ENCODE measurements around the gene GNAT2.

Gene GNAT2

DNA sequence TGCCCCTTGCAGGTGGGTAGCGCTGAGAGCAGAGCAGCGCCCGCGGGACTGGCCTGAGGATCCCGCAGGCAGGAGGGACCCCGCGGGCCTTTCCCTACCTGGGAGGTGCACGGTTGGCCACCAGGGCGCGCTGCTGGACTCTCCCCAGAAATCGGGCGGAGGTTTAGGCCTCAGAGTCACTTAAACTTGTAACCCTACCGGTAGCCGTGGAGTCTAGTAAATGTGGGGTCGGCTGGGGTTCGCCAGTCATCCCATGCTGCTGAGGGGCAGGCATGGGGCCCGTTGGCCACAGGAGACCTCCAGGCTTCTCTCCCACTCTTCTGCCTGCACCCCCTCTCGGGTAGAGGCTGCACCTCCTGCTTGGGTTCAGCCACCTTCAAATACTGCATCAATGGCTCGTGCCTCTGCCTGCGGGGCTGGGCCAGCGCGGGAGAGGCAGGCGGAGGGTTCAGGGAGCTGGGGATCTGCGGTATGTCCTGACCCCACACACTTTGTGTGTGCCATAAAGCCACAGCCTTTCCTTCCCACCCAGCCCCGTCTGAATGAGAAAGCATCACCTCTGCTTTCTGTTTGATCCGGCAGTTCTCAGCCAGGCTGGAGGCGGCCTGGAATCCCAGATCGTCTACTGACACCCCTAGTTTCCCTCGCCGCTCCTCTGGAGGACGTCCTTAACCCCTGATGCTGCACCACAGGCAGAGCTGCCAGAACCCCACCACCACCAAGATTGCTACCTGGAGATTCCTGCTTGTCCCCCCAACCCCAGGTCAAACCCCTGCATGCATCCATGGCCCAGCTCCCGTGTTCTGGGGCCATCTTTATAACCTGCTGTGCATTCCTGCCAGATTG lies 24.2 kb upstream of the GNAT2 start:
- in situ Hi-C loops (cut with HindIII; ENCODE audit: low sequenced_read_pairs), result loop anchor here (5.0 kb wide), 1 partner anchor 106 kb away; the partner anchor contains the start of gene GPR61

DNA sequence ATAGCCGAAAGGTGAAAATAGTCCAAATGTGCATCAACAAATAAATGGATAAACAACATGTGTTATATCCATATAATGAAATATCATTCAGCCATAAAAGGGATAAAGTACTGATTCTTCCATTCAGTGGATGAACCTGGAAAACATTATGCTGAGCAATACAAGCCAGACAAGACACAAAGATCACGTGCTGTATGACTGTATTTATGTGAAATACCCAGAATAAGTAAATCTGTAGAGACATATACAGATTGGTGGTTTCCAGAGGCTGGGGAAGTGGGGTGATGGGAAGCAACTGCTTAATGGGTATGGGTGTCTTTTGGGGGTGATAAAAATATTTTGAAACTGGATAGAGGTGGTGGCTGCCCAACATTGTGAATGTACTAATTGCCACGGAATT lies 23.2 kb upstream of the GNAT2 start:
- in situ Hi-C loops (cut with HindIII; ENCODE audit: low sequenced_read_pairs), result loop anchor here (5.0 kb wide), 1 partner anchor 105 kb away; the partner anchor contains the start of gene GPR61

DNA sequence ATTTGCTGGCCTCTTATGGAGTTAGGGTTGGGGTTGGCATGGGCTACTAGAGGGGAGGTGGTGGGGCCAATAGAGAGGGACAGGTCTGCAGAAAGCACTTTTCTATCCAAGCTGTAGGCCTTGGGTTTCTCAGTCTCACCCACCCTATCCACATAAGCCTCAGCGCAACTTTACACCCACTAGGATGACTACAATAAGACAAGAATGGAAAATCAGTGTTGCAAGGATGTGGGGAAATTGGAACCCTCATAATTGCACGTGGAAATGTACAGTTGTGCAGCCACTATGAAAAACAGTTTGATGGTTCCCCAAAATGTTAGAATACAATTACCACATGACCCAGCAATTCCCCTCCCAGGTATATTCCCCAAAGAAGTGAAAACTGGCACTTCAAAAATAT lies 22.4 kb upstream of the GNAT2 start:
- in situ Hi-C loops (cut with HindIII; ENCODE audit: low sequenced_read_pairs), result loop anchor here (5.0 kb wide), 1 partner anchor 105 kb away; the partner anchor contains the start of gene GPR61

GRCh38 chr1:109641078-109641740 lies 21.8 kb upstream of the GNAT2 start:
- in situ Hi-C loops (cut with HindIII; ENCODE audit: low sequenced_read_pairs), result loop anchor here (5.0 kb wide), 1 partner anchor 104 kb away; the partner anchor contains the start of gene GPR61

- in situ Hi-C loops (cut with HindIII; ENCODE audit: low sequenced_read_pairs), result loop anchor here (5.0 kb wide), 1 partner anchor 103 kb away; the partner anchor contains the start of gene GPR61
Observed at GRCh38 chr1:109640285-109640865, 21.0 kb upstream of the GNAT2 start.

DNA sequence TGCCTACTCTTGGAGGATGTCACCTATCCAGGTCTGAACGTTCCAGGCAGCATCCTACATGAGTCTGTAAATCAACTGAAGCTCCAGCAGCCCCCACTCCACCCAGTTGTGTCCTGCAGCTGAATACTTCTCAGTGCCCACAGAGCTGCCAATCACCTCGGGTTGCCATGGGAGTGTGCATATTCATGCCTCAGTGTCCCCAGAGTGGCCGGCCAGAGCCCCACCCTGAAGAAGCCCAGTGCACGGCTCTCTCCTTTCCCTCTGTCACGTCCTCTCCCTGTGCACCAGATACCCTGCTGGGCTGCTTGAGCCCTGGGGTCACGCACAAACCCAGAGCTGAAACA lies 20.4 kb upstream of the GNAT2 start:
- in situ Hi-C loops (cut with HindIII; ENCODE audit: low sequenced_read_pairs), result loop anchor here (5.0 kb wide), 1 partner anchor 103 kb away; the partner anchor contains the start of gene GPR61

GRCh38 chr1:109639063-109639840 lies 19.8 kb upstream of the GNAT2 start:
- in situ Hi-C loops (cut with HindIII; ENCODE audit: low sequenced_read_pairs), result no loop called here

- in situ Hi-C loops (cut with HindIII; ENCODE audit: low sequenced_read_pairs), result no loop called here
Observed at GRCh38 chr1:109637446-109637845, 18.0 kb upstream of the GNAT2 start.

DNA sequence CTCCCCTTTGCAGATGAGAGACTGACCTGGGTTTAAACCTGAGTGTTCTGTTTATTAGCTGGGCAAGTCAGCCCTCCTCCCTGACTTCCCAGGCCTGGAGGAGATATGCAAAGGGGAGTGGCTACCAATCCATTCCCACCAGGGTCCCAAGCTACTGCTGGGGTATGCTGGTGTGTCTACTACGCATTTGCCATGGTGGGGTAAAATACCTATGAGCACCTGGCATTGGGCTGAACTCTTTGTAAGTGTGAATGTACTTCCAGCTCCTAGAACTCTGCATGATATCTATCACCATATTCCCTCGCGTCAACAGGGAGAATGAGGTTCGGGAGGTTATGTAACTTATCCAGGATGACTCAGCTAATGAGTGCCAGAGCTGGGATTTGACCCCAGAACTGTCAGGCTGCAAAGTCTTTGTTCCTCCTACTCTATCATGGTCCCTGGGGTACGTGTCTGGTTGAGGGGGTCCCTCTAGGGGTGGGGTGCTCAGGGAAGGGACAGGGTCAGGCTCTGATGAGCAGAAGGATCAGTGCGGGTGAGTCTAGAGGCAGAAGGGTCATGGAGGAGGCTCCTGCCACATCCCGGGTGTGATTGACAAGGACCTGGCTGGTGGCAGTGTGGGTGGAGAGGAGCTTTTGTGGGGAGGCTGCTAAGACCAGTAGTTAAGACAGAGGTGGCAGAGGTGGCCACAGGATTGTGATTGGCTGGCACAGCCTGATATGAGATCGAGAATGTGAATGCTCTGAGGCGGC lies 17.0 kb upstream of the GNAT2 start:
- in situ Hi-C loops (cut with HindIII; ENCODE audit: low sequenced_read_pairs), result no loop called here

GRCh38 chr1:109635862-109636200 lies 16.4 kb upstream of the GNAT2 start:
- in situ Hi-C loops (cut with HindIII; ENCODE audit: low sequenced_read_pairs), result no loop called here

GRCh38 chr1:109634771-109635750 lies 15.6 kb upstream of the GNAT2 start:
- in situ Hi-C loops (cut with HindIII; ENCODE audit: low sequenced_read_pairs), result no loop called here

GRCh38 chr1:109634292-109634691 lies 14.9 kb upstream of the GNAT2 start:
- in situ Hi-C loops (cut with HindIII; ENCODE audit: low sequenced_read_pairs), result no loop called here

DNA sequence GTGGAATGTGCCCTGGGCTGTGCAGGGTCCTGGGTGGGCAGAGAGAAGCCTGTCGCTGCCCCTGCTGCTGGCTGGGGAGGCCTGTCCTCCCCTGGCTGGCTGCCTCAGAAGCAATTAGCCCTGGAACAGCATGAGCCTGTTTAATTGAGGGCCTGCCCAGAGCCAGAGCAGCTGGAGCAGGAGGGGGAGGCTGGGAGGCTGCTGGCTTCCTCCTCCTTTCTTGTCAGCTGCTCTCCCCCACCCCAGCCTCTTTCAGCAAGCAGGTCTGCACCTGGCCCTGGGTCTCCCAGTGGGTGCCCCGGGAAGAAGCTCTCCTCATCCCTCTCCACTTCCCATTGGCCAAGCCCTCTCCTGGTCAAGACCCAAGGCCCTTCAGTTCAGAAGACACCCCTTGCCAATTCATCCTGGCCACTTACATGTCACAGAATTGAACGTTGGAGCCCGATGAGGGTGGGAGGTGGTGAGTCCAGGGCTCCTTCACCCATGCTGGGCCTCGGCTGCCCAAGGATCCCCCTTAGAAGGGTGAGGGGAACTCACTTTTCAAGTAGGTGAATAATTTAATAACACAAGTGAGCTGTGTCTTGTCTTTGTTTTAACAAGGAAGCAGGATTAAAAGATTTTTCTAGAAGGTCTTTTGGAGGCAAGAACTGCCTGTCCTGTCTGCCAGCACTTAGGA lies 13.4 kb upstream of the GNAT2 start:
- in situ Hi-C loops (cut with HindIII; ENCODE audit: low sequenced_read_pairs), result no loop called here

DNA sequence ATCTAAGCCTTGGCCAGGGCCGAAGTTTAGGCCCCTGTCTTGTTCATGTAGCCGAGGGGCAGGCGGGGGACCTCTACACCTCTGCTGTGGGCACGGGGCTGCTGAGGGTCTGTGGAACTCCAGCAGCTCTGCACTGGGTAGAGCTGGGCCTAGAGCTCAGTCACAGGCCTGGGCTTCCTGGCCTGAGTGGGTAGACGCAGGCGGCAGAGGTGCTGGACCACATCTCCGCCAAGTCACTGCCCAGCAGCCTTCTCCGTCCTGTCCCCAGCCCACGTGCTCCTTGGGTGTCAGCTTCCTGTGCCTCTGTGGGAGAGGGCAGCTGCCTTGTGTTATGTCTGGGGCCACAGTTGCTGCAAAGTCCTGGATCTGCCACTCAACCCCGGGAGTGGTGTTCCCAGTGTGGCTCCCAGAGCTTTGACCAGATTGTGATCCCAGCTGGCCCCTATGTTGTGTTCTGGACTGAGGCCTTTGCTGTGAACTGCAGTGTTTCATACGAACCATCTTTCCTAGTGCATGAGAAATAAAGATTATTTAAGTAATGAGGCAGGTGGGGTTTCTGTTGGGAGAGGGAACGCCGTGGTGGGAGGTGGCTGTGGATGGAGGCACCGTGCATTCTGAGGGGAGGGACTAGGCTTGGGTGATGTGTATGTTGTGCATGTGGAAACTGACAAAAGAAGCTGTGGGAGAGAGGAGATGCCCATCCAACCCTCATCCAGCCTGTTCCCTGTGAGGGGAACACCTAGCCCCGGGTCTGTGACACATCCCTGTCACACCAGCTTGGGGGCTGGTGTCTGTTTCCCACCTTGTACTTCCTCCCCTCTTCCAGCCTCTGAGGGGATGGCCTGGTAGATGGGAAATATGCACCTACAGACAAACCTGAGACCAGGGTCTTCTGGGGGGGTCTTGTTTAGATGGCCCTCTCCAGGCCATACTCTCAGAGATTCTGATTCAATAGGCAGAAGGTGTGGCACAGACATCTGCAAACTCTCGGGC lies 12.4 kb upstream of the GNAT2 start:
- in situ Hi-C loops (cut with HindIII; ENCODE audit: low sequenced_read_pairs), result no loop called here

GRCh38 chr1:109630898-109631512 lies 11.6 kb upstream of the GNAT2 start:
- in situ Hi-C loops (cut with HindIII; ENCODE audit: low sequenced_read_pairs), result no loop called here

DNA sequence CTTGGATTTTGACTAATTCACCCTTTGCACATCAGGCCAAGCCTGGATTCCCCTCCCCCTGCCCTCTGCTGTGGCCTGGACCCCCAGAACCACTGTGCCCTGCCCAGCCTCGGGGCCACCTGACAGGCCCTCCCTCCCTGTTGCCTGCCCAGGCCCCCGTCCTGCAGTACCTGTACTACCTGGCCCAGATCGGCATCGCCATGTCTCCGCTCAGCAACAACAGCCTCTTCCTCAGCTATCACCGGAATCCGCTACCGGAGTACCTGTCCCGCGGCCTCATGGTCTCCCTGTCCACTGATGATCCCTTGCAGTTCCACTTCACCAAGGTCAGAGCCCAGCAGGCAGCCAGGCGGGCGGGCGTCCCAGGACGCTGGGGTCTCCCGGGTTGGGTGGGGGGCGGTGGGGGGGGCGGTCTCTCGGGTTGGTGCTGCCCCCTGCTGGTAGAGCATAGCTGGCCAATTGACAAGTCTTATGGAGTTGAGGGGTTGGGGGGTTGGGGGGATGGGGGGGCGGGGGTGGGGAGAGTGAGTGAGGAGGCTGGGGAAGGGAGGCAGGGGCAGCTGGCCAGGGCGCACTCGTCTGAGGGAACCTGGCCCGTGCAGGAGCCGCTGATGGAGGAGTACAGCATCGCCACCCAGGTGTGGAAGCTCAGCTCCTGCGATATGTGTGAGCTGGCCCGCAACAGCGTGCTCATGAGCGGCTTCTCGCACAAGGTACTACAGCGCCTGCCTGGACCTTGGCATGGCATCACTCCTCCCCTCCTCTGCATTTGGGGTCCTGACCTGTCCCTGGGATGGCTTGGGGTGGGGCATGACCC lies 10.9 kb upstream of the GNAT2 start:
- in situ Hi-C loops (cut with HindIII; ENCODE audit: low sequenced_read_pairs), result no loop called here
